ENCODE results near the gene TMEM121. TPM values are rescaled to one million over a fixed set of nuclear protein-coding genes. Genes with fewer than 3 reads are reported as not detected.

TMEM121 gene
- total RNA-seq, 1 experiment from 2014 or later, result not detected

GRCh38 chr14:105484997-105485393 is 41.4 kb upstream of the TMEM121 start:
- Mint-ChIP-seq H3K9me3 (ENCODE audit: unreplicated experiment) (no peaks in the 10 kb centered on the region), H3K27me3 (ENCODE audit: insufficient read depth, unreplicated experiment) (peaks cover under 1% of the 10 kb centered on the region), H3K4me1 (ENCODE audit: low read depth, unreplicated experiment) (peaks cover 8% of the 10 kb centered on the region), H3K4me3 (ENCODE audit: unreplicated experiment) (no peak overlapping the region), H3K36me3 (ENCODE audit: insufficient read depth, unreplicated experiment) (no peaks in the 10 kb centered on the region), H3K27ac (ENCODE audit: unreplicated experiment) (no peak overlapping the region)
- Histone ChIP-seq H3K27me3 (replicated peaks; ENCODE audit: control insufficient read depth, insufficient read depth, low read length) (no peaks in the 10 kb centered on the region), H3K4me1 (peaks cover 52% of the 10 kb centered on the region), H3K4me3 (ENCODE audit: low read depth, low read length) (no peak overlapping the region), H3K9me3 (no peaks in the 10 kb centered on the region), H3K36me3 (ENCODE audit: control insufficient read depth, insufficient read depth, low read length) (no peaks in the 10 kb centered on the region)
- ChIA-PET CTCF (no interaction called here), POLR2A (no interaction called here)
- no peak for TF ChIP-seq CTCF (IDR thresholded peaks at IDR 0.05; ENCODE audit: insufficient read depth in 1 of 2, low read depth in 1 of 2, low read length in 1 of 2, severe bottlenecking in 1 of 2, unreplicated experiment in 1 of 2)
- BruUV-seq (replicated peaks), result no TSS peak
- no peak for DNase-seq
- intact Hi-C loops (cut with micrococcal nuclease; ENCODE audit: unreplicated experiment), result loop anchor here (5.0 kb wide), 1 partner anchor 508 kb away; the partner anchor contains the start of gene AHNAK2

- DNase-seq, result peak; percentile 73 to 79
Observed at GRCh38 chr14:105485739-105486162, 40.6 kb upstream of the TMEM121 start.

More at GRCh38 chr14:105485739-105486162, 40.6 kb upstream of the TMEM121 start:
- no TSS peak for BruUV-seq (replicated peaks)
- Histone ChIP-seq H3K9me3 (no peaks in the 10 kb centered on the region), H3K4me1 (peaks cover 45% of the 10 kb centered on the region), H3K36me3 (ENCODE audit: control insufficient read depth, insufficient read depth, low read length) (no peaks in the 10 kb centered on the region), H3K27me3 (replicated peaks; ENCODE audit: control insufficient read depth, insufficient read depth, low read length) (no peaks in the 10 kb centered on the region), H3K4me3 (ENCODE audit: low read depth, low read length) (peak overlapping the region; percentile 62)
- Mint-ChIP-seq H3K9me3 (ENCODE audit: unreplicated experiment) (no peaks in the 10 kb centered on the region), H3K4me1 (ENCODE audit: low read depth, unreplicated experiment) (peaks cover 7% of the 10 kb centered on the region), H3K27ac (ENCODE audit: unreplicated experiment) (no peak overlapping the region), H3K4me3 (ENCODE audit: unreplicated experiment) (peak overlapping the region; percentile 69), H3K27me3 (ENCODE audit: insufficient read depth, unreplicated experiment) (no peaks in the 10 kb centered on the region), H3K36me3 (ENCODE audit: insufficient read depth, unreplicated experiment) (peaks cover 2% of the 10 kb centered on the region)
- intact Hi-C loops (cut with micrococcal nuclease; ENCODE audit: unreplicated experiment), result loop anchor here (5.0 kb wide), 1 partner anchor 508 kb away; the partner anchor contains the start of gene AHNAK2
- CTCF ChIA-PET, result interaction anchor here (0.6 kb wide), 2 partner anchors 33 to 197 kb away, joined by 4 to 6 read pairs; no protein-coding TSS in a partner anchor
- POLR2A ChIA-PET, result no interaction called here
- peak; percentile 36 to 72 for TF ChIP-seq CTCF (IDR thresholded peaks at IDR 0.05; ENCODE audit: insufficient read depth in 1 of 2, low read depth in 1 of 2, low read length in 1 of 2, severe bottlenecking in 1 of 2, unreplicated experiment in 1 of 2)
